Right lobe of liver (tissue), 4 donors: ENCODE data around the gene WASF3.

ENCODE experiments used
- POLR2A ChIP-seq: fragments of 450-650 bp; IDR thresholded peaks from one replicate; pipeline ENCODE4 v1.6.1; 2017; ENCODE audit warnings: antibody characterized with exemption, mild to moderate bottlenecking
- TF ChIP-seq, protein P1 (sequence below), 4 donors: fragments of 200-600 bp in 3 of 4; fragments of 450-650 bp in 1 of 4; IDR thresholded peaks; one replicate each; pipeline versions ENCODE4 v1.5.1 to v1.8.0; 2016 to 2022; ENCODE audit warnings: antibody characterized with exemption in 4 of 4, mild to moderate bottlenecking in 2 of 4
- donor health status: DM: no; HTN: no; CAD: no.
- donor health status: DM: no; HTN: no; CAD: no.
- donor health status: DM: no; HTN: yes; CAD: no.

DNA sequence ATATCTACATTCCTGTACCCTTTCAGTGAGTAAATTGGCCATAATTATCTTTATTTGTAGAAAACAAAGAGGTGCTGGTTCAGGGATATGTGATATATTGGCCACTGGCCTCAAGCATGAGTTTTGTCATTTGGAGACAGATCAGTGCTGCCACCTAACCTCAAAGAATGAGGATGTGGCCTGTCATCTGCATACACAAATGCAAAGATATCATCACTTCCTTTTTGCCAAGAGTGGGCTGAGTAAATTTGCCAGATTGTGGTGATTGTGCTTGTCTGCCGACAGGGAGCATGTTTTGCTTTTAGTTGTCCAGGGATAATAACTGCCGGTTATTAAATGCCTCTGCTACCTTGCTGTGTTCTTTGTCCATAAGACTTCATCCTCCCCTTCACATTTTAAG is 44.2 kb downstream of the WASF3 start:
- TF ChIP-seq, protein P1, sequence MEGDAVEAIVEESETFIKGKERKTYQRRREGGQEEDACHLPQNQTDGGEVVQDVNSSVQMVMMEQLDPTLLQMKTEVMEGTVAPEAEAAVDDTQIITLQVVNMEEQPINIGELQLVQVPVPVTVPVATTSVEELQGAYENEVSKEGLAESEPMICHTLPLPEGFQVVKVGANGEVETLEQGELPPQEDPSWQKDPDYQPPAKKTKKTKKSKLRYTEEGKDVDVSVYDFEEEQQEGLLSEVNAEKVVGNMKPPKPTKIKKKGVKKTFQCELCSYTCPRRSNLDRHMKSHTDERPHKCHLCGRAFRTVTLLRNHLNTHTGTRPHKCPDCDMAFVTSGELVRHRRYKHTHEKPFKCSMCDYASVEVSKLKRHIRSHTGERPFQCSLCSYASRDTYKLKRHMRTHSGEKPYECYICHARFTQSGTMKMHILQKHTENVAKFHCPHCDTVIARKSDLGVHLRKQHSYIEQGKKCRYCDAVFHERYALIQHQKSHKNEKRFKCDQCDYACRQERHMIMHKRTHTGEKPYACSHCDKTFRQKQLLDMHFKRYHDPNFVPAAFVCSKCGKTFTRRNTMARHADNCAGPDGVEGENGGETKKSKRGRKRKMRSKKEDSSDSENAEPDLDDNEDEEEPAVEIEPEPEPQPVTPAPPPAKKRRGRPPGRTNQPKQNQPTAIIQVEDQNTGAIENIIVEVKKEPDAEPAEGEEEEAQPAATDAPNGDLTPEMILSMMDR (IDR thresholded peaks at IDR 0.05) = peak in 3 of 4 donors; percentile 18 to 31 (median 29)
- TF ChIP-seq POLR2A = no peak
